Astrocyte (in vitro differentiated cells and primary cell): ENCODE data around the gene TMEM14A.

Source experiments
- CTCF ChIP-seq: IDR thresholded peaks from 2 replicates; pipeline ENCODE4 v1.5.1; 2011; ENCODE audit warnings: low read depth, mild to moderate bottlenecking, inconsistent platforms, low read length, moderate library complexity; ENCODE audit not compliant: insufficient read depth
- EZH2 ChIP-seq: IDR thresholded peaks from 2 replicates; pipeline ENCODE4 v1.6.1; 2012; ENCODE audit warnings: mild to moderate bottlenecking, low read length, inconsistent platforms; ENCODE audit not compliant: insufficient read depth

GRCh38 chr6:52686878-52687699, 16.2 kb downstream of the TMEM14A start:
- TF ChIP-seq CTCF (no peak), EZH2 (no peak)
